M059J (cell line): ENCODE results near the gene ZNF598. TPM values are rescaled to one million over a fixed set of nuclear protein-coding genes. Genes with fewer than 3 reads are reported as not detected.

Experiments used
- DNase-seq: peaks from one replicate; pipeline ENCODE4 v3.0.0-alpha.2; 2012; ENCODE audit warnings: low read depth
- total RNA-seq: library from RNA; depleted of rRNA; stranded (reverse); fragments of >200 nt; shearing (Covaris generic); gene quantifications from 2 replicates; pipeline ENCODE4 v1.2.3, GENCODE V29; 2014

The ZNF598 gene
- total RNA-seq, 1 experiment from 2014 or later: 21.3 TPM

GRCh38 chr16:1991948-1992703 is 17.5 kb downstream of the ZNF598 start:
- DNase-seq: peak; percentile 50

- no peak for DNase-seq
These were observed 18.1 kb downstream of the ZNF598 start for GRCh38 chr16:1991588-1991947.

- DNase-seq: no peak
These were observed 18.5 kb downstream of the ZNF598 start for GRCh38 chr16:1991135-1991551.

GRCh38 chr16:1990351-1991134 is 19.1 kb downstream of the ZNF598 start:
- no peak for DNase-seq

GRCh38 chr16:1990101-1990350 is 19.6 kb downstream of the ZNF598 start:
- DNase-seq: no peak

GRCh38 chr16:1989209-1990100 is 20.2 kb downstream of the ZNF598 start, which contains the start of gene SYNGR3:
Gene SYNGR3, plus strand, starts transcription at chr16:1989970. Its CDS starts 133 bp downstream, at chr16:1990103.
- DNase-seq: no peak

GRCh38 chr16:1987198-1987597 is 22.4 kb downstream of the ZNF598 start:
- DNase-seq: no peak

GRCh38 chr16:1985466-1986150 is 24.0 kb downstream of the ZNF598 start:
- no peak for DNase-seq

GRCh38 chr16:1984347-1985225 is 25.0 kb downstream of the ZNF598 start:
- DNase-seq: peak; percentile 35

GRCh38 chr16:1983544-1984346 is 25.9 kb downstream of the ZNF598 start, which contains the start of gene GFER:
Gene GFER, plus strand, starts transcription at chr16:1984193. Its CDS starts 26 bp downstream, at chr16:1984219.
- peak; percentile 86 for DNase-seq

- DNase-seq: no peak
These were observed 26.6 kb downstream of the ZNF598 start for GRCh38 chr16:1982991-1983543.

- DNase-seq: peak; percentile 35
These were observed 27.6 kb downstream of the ZNF598 start for GRCh38 chr16:1982013-1982433.

- DNase-seq: no peak
These were observed 28.2 kb downstream of the ZNF598 start, which contains the start of gene NOXO1 for GRCh38 chr16:1981398-1981836. Gene NOXO1, minus strand, starts transcription at chr16:1981469. Its CDS starts 290 bp downstream, at chr16:1981179.

- DNase-seq: no peak
These were observed 28.9 kb downstream of the ZNF598 start for GRCh38 chr16:1980770-1981087.

- no peak for DNase-seq
These were observed 29.4 kb downstream of the ZNF598 start for GRCh38 chr16:1980030-1980769.

GRCh38 chr16:1979271-1980029 is 30.2 kb downstream of the ZNF598 start:
- DNase-seq: no peak

- no peak for DNase-seq
These were observed 31.0 kb downstream of the ZNF598 start for GRCh38 chr16:1978476-1979120.
